ENCODE data around the gene OTOS.

The OTOS gene

GRCh38 chr2:240167588-240167880 lies 27.1 kb upstream of the OTOS start:
- no peak for DNase-seq (ENCODE audit: low read depth)

- no peak for DNase-seq (ENCODE audit: low read depth)
Observed at GRCh38 chr2:240166761-240167587, 26.5 kb upstream of the OTOS start.

- no peak for DNase-seq (ENCODE audit: low read depth)
Observed at GRCh38 chr2:240166191-240166590, 25.7 kb upstream of the OTOS start.

GRCh38 chr2:240165661-240166060 lies 25.2 kb upstream of the OTOS start:
- no peak for DNase-seq (ENCODE audit: low read depth)

- DNase-seq (ENCODE audit: low read depth): no peak
Observed at GRCh38 chr2:240165034-240165433, 24.6 kb upstream of the OTOS start.

GRCh38 chr2:240164586-240164985 lies 24.1 kb upstream of the OTOS start:
- DNase-seq (ENCODE audit: low read depth): no peak

- no peak for DNase-seq (ENCODE audit: low read depth)
Observed at GRCh38 chr2:240163844-240164574, 23.6 kb upstream of the OTOS start.

GRCh38 chr2:240162939-240163714 lies 22.7 kb upstream of the OTOS start:
- no peak for DNase-seq (ENCODE audit: low read depth)

GRCh38 chr2:240162531-240162930 lies 22.1 kb upstream of the OTOS start:
- no peak for DNase-seq (ENCODE audit: low read depth)

GRCh38 chr2:240162032-240162431 lies 21.6 kb upstream of the OTOS start:
- DNase-seq (ENCODE audit: low read depth): no peak

- no peak for DNase-seq (ENCODE audit: low read depth)
Observed at GRCh38 chr2:240161087-240161750, 20.8 kb upstream of the OTOS start.

- no peak for DNase-seq (ENCODE audit: low read depth)
Observed at GRCh38 chr2:240160291-240161086, 20.0 kb upstream of the OTOS start.

- no peak for DNase-seq (ENCODE audit: low read depth)
Observed at GRCh38 chr2:240159251-240159839, 18.9 kb upstream of the OTOS start.

GRCh38 chr2:240157147-240157470 lies 16.7 kb upstream of the OTOS start:
- DNase-seq (ENCODE audit: low read depth): no peak

GRCh38 chr2:240156435-240157146 lies 16.1 kb upstream of the OTOS start:
- no peak for DNase-seq (ENCODE audit: low read depth)

- no peak for DNase-seq (ENCODE audit: low read depth)
Observed at GRCh38 chr2:240155745-240156390, 15.4 kb upstream of the OTOS start.

GRCh38 chr2:240155048-240155744 lies 14.7 kb upstream of the OTOS start:
- no peak for DNase-seq (ENCODE audit: low read depth)

- no peak for DNase-seq (ENCODE audit: low read depth)
Observed at GRCh38 chr2:240154606-240155005, 14.1 kb upstream of the OTOS start.

GRCh38 chr2:240153418-240153817 lies 13.0 kb upstream of the OTOS start:
- no peak for DNase-seq (ENCODE audit: low read depth)
